Measurements from ENCODE around the gene MSANTD2. TPM values are rescaled to one million over a fixed set of nuclear protein-coding genes. Genes with fewer than 3 reads are reported as not detected.

The MSANTD2 gene
- 36.9 TPM for total RNA-seq

DNA sequence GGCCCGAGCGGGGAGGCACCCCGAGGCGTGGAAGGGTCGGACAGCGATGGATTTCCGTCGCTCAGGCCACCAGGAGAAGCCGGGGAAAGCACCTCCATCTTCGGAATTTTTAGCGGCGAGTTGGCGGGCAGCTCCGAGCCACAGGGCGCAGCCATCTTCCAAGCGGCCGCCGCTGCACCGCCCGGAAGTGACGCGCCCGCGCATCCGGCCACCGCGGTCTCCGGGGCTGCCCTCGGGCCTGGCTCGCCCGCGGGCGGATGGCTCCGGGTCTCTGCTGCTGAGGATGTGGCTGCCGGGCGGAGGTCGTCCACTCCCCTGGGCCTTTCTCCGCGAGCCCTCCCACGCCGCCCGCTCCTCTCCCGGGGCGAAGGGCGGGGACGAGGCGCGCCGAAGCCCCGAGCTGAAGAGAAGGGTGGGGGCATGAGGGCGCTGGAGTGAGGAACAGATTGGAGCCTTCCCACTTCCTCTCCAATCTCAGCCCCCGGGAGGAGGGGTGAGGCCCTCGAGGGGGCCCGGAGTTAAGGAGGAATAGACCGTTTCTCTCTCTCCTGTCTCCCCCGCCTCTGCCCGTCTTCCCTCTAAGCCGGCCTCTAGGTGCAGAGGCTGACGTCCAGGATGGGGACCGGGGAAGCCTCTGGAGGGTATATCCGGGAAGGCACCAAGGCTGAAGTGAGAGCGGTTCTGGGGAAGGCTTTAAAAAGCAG, at the start of gene MSANTD2:
MSANTD2 (minus strand) TSS at position 181 of the 704 bp plus-strand sequence; CDS start at position 155, 26 bp downstream.

DNA sequence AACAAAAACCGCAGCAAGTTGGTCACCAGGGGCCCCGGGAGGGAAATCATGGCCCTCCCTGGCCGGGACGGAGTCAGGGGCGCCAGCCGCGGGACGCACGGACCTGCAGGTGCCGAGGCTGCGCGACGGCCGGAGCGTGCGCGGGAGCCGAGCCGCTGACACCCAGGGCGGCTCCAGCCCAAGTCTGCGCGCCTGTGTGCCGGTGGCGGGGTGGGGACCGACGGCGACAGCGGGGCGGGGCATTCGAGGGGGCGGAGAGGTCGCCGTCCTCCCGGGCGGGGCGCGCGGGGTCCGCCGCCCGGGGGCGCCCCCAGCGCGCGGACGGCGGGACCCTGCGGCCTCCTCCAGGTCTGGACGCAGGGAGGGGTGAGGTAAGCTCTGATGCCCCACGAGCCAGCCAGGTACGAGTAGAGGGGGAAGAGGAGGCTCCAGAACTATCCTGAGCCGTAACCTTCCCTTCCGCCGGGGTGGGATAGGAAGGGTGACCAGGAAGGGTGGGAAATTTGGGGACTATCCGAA, 38.0 kb downstream of the MSANTD2 start, which contains the start of gene ESAM:
ESAM (minus strand) TSS at position 186 of the 519 bp plus-strand sequence; CDS start at position 50, 136 bp downstream.

DNA sequence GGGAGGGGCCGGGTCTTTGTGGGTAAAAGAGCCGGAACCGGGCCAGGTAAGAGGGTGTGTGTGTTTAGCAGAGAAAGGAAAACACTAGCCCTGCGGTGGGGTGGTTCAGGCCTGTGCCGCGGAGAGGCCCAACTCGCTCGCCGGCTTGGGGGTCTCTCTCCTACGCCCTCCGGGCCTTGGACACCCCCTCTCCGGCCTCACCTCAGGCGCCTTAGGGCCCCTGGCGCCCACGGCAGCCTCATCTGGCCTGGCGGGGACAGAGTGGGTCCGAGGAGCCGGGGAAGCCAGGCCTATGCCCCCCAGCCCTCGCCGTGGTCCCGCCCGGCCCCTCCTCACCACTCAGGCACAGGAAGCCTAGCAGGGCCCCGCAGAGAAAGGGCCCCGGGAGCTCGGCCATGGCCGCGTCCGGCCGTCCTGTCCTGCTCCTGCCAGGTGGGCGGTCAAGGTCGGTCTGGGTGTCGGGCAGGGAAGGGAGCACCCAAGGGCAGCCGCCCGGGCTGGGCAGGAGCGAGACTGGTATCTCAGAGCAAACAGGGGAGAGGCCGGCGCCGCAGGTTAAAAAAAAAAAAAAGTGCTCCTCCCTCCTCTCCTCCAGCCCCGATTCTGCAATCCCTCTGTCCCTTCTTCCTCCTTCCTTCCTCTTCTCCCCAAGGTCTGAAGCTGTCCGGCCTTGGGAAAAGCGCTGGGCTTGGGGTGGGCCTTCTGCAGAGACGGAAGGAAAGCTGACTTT, 48.3 kb downstream of the MSANTD2 start, which contains the start of gene VSIG2:
VSIG2 (minus strand) TSS at position 515 of the 730 bp plus-strand sequence; CDS start at position 397, 118 bp downstream.

DNA sequence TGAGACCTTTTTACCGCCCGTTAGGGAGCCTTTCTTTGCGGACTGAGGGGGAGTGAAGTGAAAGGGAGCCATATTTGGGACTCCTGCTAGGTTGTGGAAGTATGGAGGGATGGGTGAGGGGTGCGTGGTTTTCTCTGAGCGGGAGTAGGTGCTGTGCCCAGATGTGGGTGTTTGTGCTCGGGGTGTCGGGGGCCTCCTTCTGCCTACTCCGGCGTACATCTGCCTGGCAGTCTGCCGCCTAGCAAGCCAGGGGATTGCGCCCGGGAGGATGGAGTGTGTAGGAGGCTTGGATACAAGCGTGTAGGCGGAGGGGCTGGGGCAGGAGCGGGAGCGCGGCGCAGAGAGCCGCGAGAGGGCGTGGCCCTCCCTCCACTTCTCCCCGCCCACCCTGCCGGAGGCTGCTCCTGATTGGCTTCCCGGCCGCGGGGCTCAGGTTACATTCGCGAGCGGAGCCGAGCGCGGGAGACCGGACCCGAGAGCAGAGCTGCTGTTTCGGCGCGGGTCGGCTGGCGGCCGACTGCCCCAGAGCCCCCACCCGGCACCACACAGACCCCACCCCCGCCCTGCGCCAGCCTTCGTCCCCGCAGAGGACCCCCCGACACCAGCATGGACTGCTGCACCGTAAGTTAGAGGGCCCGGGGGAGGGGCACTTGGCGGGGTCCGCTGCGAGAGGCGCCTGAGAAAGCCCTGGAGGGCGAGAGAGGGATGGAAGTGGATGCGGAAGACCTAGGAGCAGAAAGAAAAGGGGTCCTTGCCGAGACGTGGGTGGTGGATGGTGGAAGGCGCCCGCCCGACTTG, 60.5 kb downstream of the MSANTD2 start, which contains the start of gene NRGN:
NRGN (plus strand) TSS at position 464 of the 798 bp plus-strand sequence; CDS start at position 607, 143 bp downstream.

Other genes with a start within 250 kb of the MSANTD2 start
- not detected for gene OR8A1, start 230.4 kb downstream of the MSANTD2 start, total RNA-seq
- not detected for gene PANX3, start 189.0 kb downstream of the MSANTD2 start, total RNA-seq
- gene TBRG1, start 177.5 kb downstream of the MSANTD2 start, total RNA-seq = 24.1 TPM
- 7.4 TPM for gene SIAE, start 126.7 kb downstream of the MSANTD2 start, total RNA-seq
- 7.8 TPM for gene SPA17, start 126.5 kb downstream of the MSANTD2 start, total RNA-seq
- gene NRGN, start 60.5 kb downstream of the MSANTD2 start, total RNA-seq = 1.2 TPM
- gene VSIG2, start 48.2 kb downstream of the MSANTD2 start, total RNA-seq = 0.55 TPM
- 25.6 TPM for gene ESAM, start 38.1 kb downstream of the MSANTD2 start, total RNA-seq
- gene ROBO3, start 65.0 kb upstream of the MSANTD2 start, total RNA-seq = 17.6 TPM
- 17.7 TPM for gene ROBO4, start 97.5 kb upstream of the MSANTD2 start, total RNA-seq
- gene HEPN1, start 118.8 kb upstream of the MSANTD2 start, total RNA-seq = not detected
- gene HEPACAM, start 135.6 kb upstream of the MSANTD2 start, total RNA-seq = 1.1 TPM
- gene CCDC15, start 153.8 kb upstream of the MSANTD2 start, total RNA-seq = 5.2 TPM

Data from camera-type eye (tissue), 1 donor.